ENCODE measurements around the gene TMEM190. TPM values are rescaled to one million over a fixed set of nuclear protein-coding genes. Genes with fewer than 3 reads are reported as not detected.

TMEM190 gene
- total RNA-seq, 4 donors from 2014 or later, result 2.7 TPM; not detected in 3

DNA sequence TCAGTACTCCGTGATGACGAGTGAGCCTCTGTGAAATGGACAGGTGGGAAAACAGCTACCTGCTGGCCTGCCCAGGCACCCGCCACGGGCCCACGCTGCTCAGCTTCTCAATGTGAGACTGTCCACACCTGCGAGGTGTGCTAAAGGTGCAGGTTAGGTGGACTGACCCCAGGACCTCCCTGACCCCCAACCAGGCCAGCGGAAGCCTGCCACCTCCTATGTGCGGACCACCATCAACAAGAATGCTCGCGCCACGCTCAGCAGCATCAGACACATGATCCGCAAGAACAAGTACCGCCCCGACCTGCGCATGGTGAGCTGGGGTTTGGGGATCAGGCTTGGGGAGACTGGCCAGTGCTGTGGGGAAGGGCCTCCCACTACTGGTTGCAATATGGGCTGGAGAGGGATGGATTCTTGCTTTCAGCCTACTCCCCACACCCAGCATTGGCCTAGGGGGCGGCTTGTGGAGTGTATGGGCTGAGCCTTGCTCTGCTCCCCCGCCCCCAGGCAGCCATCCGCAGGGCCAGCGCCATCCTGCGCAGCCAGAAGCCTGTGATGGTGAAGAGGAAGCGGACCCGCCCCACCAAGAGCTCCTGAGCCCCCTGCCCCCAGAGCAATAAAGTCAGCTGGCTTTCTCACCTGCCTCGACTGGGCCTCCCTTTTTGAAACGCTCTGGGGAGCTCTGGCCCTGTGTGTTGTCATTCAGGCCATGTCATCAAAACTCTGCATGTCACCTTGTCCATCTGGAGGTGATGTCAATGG is 11.3 kb downstream of the TMEM190 start:
- TF ChIP-seq, protein P1, sequence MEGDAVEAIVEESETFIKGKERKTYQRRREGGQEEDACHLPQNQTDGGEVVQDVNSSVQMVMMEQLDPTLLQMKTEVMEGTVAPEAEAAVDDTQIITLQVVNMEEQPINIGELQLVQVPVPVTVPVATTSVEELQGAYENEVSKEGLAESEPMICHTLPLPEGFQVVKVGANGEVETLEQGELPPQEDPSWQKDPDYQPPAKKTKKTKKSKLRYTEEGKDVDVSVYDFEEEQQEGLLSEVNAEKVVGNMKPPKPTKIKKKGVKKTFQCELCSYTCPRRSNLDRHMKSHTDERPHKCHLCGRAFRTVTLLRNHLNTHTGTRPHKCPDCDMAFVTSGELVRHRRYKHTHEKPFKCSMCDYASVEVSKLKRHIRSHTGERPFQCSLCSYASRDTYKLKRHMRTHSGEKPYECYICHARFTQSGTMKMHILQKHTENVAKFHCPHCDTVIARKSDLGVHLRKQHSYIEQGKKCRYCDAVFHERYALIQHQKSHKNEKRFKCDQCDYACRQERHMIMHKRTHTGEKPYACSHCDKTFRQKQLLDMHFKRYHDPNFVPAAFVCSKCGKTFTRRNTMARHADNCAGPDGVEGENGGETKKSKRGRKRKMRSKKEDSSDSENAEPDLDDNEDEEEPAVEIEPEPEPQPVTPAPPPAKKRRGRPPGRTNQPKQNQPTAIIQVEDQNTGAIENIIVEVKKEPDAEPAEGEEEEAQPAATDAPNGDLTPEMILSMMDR (IDR thresholded peaks at IDR 0.05), result no peak
- TF ChIP-seq EP300 (IDR thresholded peaks at IDR 0.05) (no peak), POLR2A (IDR thresholded peaks at IDR 0.05) (no peak)
- no peak for DNase-seq (ENCODE audit: low spot score in 2 of 2)
- no peaks in the 10 kb centered on the region for H3K9me3 ChIP-seq
- no peaks in the 10 kb centered on the region for H3K27me3 ChIP-seq
- H3K27ac ChIP-seq, result peak overlapping the region in 1 of 4 donors; percentile 96
- H3K4me3 ChIP-seq, result peak overlapping the region in 3 of 4 donors; percentile 0 to 91 (median 69)
- H3K36me3 ChIP-seq, result peaks cover 0 to 61% (median 12%) of the 10 kb centered on the region in 3 donors
- WGBS, 2 donors, result 81% methylated on average over 15 to 20 of the region's 24 CpGs
- peaks cover 0 to 72% (median 37%) of the 10 kb centered on the region in 4 donors for H3K4me1 ChIP-seq

DNA sequence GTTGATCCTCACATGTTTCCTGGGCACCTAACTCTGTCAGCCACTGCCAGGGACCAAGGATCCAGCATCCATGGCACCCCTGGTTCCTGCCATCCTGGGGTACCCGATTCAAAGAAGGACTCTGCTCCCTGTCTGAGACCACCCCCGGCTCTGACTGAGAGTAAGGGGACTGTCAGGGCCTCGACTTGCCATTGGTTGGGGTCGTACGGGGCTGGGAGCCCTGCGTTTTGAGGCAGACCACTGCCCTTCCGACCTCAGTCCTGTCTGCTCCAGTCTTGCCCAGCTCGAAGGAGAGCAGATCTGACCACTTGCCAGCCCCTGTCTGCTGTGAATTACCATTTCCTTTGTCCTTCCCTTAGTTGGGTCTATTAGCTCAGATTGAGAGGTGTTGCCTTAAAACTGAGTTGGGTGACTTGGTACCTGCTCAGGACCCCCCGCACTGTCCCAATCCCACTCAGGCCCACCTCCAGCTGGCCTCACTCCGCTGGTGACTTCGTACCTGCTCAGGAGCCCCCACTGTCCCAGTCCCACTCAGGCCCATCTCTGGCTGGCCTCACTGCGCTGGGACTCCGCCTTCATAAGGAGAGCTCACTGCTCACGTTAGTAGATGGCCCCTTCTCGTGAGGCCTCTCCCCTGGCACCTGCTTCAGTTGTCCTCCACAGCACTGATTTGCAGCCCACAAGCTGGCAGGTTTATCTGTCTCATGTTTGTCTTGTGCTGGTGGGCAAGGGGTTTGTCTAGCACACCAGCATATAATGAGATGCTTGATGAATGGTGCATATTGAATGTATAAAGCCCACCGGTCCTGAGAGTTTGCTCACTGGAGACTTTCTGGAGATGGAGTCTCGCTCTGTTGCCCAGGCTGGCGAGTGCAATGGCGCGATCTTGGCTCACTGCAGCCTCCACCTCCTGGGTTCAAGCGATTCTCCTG is 13.0 kb downstream of the TMEM190 start:
- H3K27me3 ChIP-seq, result no peaks in the 10 kb centered on the region
- peaks cover 0 to 60% (median 30%) of the 10 kb centered on the region in 4 donors for H3K4me1 ChIP-seq
- peaks cover 0 to 62% (median 12%) of the 10 kb centered on the region in 3 donors for H3K36me3 ChIP-seq
- WGBS, 2 donors, result 75 to 79% methylated on average over 18 to 21 of the region's 21 CpGs
- no peak overlapping the region for H3K4me3 ChIP-seq
- TF ChIP-seq EP300 (IDR thresholded peaks at IDR 0.05) (no peak), POLR2A (IDR thresholded peaks at IDR 0.05) (no peak)
- TF ChIP-seq, protein P1 (IDR thresholded peaks at IDR 0.05), result no peak
- DNase-seq (ENCODE audit: low spot score in 2 of 2), result no peak
- no peaks in the 10 kb centered on the region for H3K9me3 ChIP-seq
- peak overlapping the region in 1 of 4 donors; percentile 11 for H3K27ac ChIP-seq

DNA sequence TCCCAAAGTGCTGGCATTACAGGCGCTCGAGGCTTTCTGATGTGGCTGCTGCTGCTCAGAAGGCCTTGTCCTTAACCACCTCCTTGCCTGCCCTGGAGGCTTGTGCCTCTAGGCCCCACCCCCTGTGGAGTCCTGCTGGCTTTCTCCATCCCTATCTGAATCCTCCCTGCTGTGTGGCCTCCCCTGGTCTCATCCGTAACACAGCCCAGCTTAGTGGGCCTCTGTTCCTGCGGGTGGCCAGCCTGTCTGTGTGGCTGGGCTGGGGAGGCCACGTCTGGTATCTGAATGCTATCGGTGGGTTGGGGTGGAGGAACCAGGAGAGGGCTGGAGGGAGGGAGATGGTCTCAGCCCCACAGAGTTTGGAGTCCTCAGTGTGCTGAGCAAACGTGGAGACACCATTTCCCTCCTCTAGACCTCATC is 13.8 kb downstream of the TMEM190 start:
- peaks cover 0 to 56% (median 26%) of the 10 kb centered on the region in 4 donors for H3K4me1 ChIP-seq
- WGBS, 2 donors, result 66 to 71% methylated on average over 7 of the region's 7 CpGs
- no peaks in the 10 kb centered on the region for H3K27me3 ChIP-seq
- no peaks in the 10 kb centered on the region for H3K9me3 ChIP-seq
- H3K27ac ChIP-seq, result no peak overlapping the region
- peaks cover 0 to 62% (median 12%) of the 10 kb centered on the region in 3 donors for H3K36me3 ChIP-seq
- no peak overlapping the region for H3K4me3 ChIP-seq
- no peak for DNase-seq (ENCODE audit: low spot score in 2 of 2)
- TF ChIP-seq, protein P1 (IDR thresholded peaks at IDR 0.05), result no peak
- TF ChIP-seq EP300 (IDR thresholded peaks at IDR 0.05) (no peak), POLR2A (IDR thresholded peaks at IDR 0.05) (no peak)

DNA sequence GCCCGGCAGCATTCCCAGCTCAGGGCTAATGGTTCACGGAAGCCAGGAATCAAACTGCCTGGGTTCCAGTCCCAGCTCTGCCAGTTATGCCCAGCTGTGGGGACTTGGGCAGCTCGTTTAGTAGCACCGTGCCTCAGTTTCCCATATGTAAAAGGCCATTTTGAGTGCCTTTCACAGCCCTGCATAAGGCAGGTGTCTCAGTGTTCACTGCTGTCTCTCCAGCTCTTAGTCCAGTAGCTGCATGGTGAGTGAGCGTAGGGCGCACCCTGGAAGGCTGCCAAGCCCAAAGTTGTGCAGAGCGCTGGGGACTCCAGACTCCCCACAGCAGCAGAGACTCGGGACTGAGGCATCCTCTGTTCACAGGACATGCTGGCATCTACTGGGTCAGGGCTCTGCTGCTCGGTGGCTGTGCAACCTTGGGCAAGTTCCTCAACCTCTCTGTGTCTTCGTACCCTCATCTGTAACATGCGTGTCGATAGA is 14.6 kb downstream of the TMEM190 start:
- H3K36me3 ChIP-seq, result peaks cover 0 to 62% (median 12%) of the 10 kb centered on the region in 3 donors
- no peaks in the 10 kb centered on the region for H3K27me3 ChIP-seq
- H3K4me1 ChIP-seq, result peaks cover 0 to 56% (median 26%) of the 10 kb centered on the region in 4 donors
- peak overlapping the region in 2 of 4 donors; percentile 13 to 28 for H3K27ac ChIP-seq
- DNase-seq (ENCODE audit: low spot score in 2 of 2), result no peak
- no peaks in the 10 kb centered on the region for H3K9me3 ChIP-seq
- TF ChIP-seq EP300 (IDR thresholded peaks at IDR 0.05) (no peak), POLR2A (IDR thresholded peaks at IDR 0.05) (no peak)
- TF ChIP-seq, protein P1 (IDR thresholded peaks at IDR 0.05), result no peak
- 75 to 78% methylated on average over 8 to 10 of the region's 12 CpGs for WGBS, 2 donors
- H3K4me3 ChIP-seq, result no peak overlapping the region

Data from tibial nerve (tissue), 4 donors.